Measurements from ENCODE around the gene PPP2R5A. TPM values are rescaled to one million over a fixed set of nuclear protein-coding genes. Genes with fewer than 3 reads are reported as not detected.

The PPP2R5A gene
- total and polyA plus RNA-seq, 10 donors: 34.9 to 82.5 (median 68.7) TPM

Small RNA genes within 50 kb of the gene (small RNA-seq; reads per million reads assigned to genes)
- 0 reads per million in 4 donors for gene SNORA16B

Other genes starting within 250 kb of the PPP2R5A start
- 10 to 100 TPM; 11.1 to 16.5 (median 14.8) TPM for gene INTS7, start 249.9 kb upstream of the PPP2R5A start, total RNA-seq
- 1 to 10 TPM; 5.4 to 6.3 (median 6.0) TPM for gene INTS7, start 249.9 kb upstream of the PPP2R5A start, polyA plus RNA-seq
- gene DTL, start 249.7 kb upstream of the PPP2R5A start, total RNA-seq: 10 to 100 TPM in 5 of 7 donors, 1 to 10 TPM in 2; 5.8 to 15.7 (median 12.5) TPM
- gene DTL, start 249.7 kb upstream of the PPP2R5A start, polyA plus RNA-seq: 1 to 10 TPM in 2 of 3 donors, under 1 TPM in 1; 0.76 to 3.6 (median 2.3) TPM
- 10 to 100 TPM in 4 of 7 donors, 1 to 10 TPM in 3; 8.1 to 12.8 (median 10.7) TPM for gene PACC1, start 129.5 kb downstream of the PPP2R5A start, total RNA-seq
- 1 to 10 TPM; 6.5 to 8.2 (median 6.8) TPM for gene PACC1, start 129.5 kb downstream of the PPP2R5A start, polyA plus RNA-seq
- gene NENF, start 147.5 kb downstream of the PPP2R5A start, total RNA-seq: 10 to 100 TPM; 23.2 to 43.9 (median 31.6) TPM
- 10 to 100 TPM; 49.9 to 59.4 (median 56.5) TPM for gene NENF, start 147.5 kb downstream of the PPP2R5A start, polyA plus RNA-seq

Measured in spleen (tissue), 11 donors.